NCI-H2196 treated with DMSO at 0.1 percent for 48 hours (cell line): ENCODE data around the gene PRR14L.
"Not testable (repeated sequence)": the region's sequence is repeated elsewhere in the genome, so short reads cannot be mapped to it uniquely, and the experiment has no call there.

Experiments
- DNase-seq: peaks from one replicate; lab custom pipeline; 2025; ENCODE audit not compliant: unreplicated experiment; lab: John Stamatoyannopoulos, UW

PRR14L gene

GRCh38 chr22:31742115-31742514 lies 7.8 kb downstream of the PRR14L start:
- no peak for DNase-seq

- DNase-seq: not testable (repeated sequence)
Observed at GRCh38 chr22:31740314-31740713, 9.6 kb downstream of the PRR14L start.

GRCh38 chr22:31739795-31740201 lies 10.1 kb downstream of the PRR14L start:
- no peak for DNase-seq

DNA sequence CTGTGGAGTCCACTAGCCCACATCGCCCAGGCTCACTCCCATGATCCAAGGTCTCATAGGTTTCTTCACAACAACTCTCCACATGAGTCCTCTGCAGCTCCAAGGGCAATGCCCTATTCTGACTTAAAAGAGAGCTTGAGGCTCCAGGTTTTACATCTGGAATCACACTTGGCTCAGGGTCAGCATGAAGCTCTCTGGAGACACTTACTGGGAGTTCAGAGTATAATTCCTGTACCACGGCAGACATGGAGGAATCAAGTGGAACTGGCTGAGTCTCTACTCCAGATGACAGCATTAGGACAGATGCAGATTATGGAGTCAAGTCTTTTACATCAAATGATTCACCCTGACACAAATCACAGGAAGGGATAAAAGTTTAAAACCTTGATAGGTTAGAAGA lies 11.4 kb downstream of the PRR14L start:
- no peak for DNase-seq

DNA sequence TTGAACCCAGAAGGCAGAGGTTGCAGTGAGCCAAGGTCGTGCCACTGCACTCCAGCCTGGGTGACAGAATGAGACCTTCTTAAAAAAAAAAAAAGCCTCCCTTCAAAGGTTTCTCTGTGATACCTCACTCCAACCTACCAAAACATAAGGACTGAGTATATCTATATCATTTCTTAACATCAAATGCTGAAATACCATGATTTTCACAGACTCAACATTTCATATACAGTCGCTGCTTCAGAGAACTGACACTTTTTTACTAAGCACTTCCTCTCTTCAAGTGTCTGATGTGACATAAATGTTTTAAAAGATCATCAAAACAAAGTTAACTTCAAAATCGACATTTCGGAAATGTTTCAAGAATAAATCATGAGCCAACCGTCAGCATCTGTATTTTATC lies 12.0 kb downstream of the PRR14L start:
- DNase-seq: no peak

GRCh38 chr22:31736458-31736857 lies 13.5 kb downstream of the PRR14L start:
- no peak for DNase-seq

- no peak for DNase-seq
Observed at GRCh38 chr22:31734512-31734911, 15.4 kb downstream of the PRR14L start.

- no peak for DNase-seq
Observed at GRCh38 chr22:31733580-31734079, 16.3 kb downstream of the PRR14L start.

DNA sequence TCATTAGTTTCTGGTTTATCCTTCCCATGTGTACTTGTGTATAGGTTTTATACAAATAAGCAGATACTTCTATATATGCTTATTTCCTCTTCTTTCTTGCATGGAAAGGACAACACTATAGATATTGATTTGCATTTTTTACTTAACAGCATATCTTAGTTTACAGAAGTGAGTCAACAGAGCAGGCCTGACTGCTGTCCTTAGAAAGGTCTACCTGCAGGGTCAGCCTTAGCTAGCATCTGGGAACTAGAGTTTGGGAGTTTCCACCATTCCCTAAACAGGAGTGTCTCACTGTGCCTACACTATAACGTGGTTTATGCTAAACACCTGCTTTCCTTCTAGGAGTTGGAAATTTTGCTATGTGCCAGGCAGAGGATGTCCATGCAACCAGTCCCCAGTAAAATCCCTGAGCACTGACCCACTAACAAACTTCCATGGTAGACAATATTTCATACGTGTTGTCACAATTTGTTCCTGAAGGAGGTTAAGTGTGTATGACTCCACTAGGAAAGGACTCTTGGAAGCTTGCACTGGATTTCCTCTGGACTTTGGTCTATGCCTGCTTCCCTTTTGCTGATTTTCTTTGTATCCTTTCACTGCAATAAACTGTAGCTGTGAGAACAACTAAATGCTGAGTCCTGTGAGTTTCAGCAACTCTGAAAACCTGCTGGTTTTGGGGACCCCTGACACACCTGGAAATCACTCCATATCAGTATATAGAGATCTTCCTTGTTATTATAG lies 17.7 kb downstream of the PRR14L start:
- no peak for DNase-seq

DNA sequence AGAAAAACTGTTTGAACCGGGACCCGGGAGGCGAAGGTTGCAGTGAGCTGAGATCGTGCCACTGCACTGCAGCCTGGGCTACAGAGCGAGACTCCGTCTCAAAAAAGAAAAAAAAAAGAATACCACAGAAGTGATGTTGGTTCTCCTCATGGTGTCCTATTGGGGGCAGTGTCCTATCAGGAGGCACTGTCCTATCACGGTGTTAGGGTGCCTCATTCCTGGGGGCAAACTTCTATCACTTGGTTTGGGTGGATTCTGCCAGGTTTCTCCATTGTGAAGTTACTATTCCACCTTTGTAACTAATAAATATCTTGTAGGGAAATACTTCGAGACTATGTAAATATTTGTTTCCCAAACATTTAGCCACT lies 19.6 kb downstream of the PRR14L start:
- no peak for DNase-seq

DNA sequence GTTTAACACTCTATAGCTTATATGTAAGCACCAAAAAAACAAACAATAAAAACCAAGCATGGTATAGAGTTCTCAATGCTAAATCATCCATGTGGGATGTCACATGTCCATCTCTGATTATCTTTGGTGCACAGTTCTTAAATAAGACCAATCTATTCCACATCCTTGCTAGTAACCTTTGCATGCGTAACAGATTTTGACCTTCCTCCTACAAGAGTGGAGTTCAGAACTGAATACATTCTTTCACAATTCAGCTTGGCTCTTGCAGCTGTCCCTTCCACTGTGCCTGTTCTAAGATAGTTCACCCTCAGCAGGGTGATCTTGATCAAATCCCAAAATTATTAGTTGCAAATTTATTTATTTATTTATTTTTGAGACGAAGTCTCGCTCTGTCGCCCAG lies 21.1 kb downstream of the PRR14L start:
- no peak for DNase-seq

GRCh38 chr22:31726692-31727091 lies 23.2 kb downstream of the PRR14L start:
- no peak for DNase-seq

GRCh38 chr22:31723723-31724122 lies 26.2 kb downstream of the PRR14L start:
- no peak for DNase-seq

GRCh38 chr22:31719850-31720471 lies 30.0 kb downstream of the PRR14L start:
- no peak for DNase-seq

- no peak for DNase-seq
Observed at GRCh38 chr22:31715147-31715778, 34.7 kb downstream of the PRR14L start.

- DNase-seq: not testable (repeated sequence)
Observed at GRCh38 chr22:31711226-31711625, 38.7 kb downstream of the PRR14L start.

DNA sequence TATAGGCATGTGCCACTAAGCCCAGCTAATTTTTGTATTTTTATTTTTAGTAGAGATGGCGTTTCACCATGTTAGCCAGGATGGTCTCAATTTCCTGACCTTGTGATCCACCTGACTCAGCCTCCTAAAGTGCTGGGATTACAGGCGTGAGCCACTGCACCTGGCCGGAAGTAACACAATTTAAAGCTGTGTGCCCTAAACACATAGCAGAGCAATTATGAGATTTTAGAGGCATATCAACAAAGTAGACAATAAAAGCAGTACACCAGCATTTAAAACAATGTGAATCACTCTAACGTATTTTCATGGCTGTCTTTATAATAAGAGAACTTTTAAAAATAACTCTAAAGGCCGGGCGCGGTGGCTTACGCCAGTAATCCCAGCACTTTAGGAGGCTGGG lies 42.4 kb downstream of the PRR14L start:
- no peak for DNase-seq

DNA sequence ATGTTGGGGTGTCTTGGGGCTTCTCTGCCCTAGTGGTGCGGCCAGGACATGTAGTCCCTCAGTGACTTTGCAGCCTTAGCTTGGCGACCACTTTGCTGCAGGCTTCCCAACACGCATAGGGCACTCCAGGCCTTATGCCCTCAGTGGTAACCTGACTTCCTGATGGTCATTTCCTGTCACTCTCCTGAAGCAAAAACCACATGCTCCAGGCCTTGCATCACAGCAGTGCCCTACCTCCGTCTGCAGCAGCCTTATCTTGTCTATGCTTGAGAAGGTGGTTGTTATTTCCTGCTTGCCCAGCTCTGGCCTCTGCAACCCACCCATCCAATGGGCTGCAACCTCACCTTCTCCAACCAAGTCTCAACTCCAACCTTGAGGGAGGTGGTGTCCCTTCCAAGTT lies 54.5 kb downstream of the PRR14L start:
- DNase-seq: no peak

DNA sequence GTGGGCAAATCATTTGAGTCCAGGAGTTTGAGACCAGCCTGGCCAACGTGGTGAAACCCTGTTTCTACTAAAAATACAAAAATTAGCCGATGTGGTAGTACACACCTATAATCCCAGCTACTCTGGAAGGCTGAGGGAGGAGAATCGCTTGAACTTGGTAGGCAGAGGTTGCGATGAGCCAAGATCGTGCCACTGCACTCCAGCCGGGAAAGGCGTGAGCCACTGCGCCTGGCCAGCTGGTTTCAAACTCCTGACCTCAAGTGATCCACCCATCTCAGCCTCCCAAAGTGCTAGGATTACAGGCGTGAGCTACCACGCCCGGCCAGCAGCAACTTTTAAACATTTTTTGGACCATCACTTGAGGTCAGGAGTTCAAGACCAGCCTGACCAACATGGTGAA lies 55.9 kb downstream of the PRR14L start:
- not testable (repeated sequence) for DNase-seq

GRCh38 chr22:31692186-31692886 lies 57.6 kb downstream of the PRR14L start:
- DNase-seq: no peak

DNA sequence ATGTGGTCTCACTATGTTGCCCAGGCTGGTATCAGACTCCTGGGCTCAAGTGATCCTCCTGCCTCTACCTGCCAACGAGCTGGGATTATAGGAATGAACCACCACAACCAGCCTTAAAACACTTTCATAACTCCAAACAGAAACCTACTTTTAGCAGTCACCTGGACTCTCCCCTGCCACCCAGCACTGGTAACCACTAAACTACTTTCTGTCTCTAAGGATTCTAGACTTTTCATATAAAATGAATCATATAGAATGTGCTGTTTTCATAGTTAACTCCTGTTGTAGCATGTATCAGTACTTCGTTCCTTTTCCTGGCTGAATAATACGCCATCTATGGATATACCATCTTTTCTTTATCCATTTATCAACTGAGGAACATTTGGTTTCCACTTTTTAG lies 58.5 kb downstream of the PRR14L start:
- DNase-seq: no peak
